ENCODE measurements around the gene DCST1.

The DCST1 gene

DNA sequence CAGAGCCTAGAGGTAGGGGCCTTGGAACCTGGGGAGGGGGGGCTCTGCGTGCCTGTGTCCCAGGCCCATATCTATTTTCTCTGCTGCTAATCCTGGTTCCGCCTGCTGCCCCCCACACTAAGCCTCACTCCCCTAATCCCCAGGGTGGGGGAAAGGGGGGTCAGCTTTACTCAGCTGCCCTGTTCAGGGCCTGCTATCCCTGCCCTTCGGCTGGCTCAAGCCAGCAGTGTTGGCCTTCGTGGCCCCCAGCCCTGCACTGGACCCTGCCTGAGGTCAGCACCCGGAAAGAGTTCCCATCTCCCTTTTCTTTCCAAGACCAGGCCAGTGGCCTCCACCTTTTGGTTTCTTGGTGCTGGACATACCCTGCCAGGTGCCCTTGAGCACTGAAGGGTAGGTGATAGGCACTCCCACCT, 22.6 kb upstream of the DCST1 start:
- peak overlapping the region; percentile 6 for H3K27ac ChIP-seq
- no peak for TF ChIP-seq ZFX (IDR thresholded peaks at IDR 0.05)

DNA sequence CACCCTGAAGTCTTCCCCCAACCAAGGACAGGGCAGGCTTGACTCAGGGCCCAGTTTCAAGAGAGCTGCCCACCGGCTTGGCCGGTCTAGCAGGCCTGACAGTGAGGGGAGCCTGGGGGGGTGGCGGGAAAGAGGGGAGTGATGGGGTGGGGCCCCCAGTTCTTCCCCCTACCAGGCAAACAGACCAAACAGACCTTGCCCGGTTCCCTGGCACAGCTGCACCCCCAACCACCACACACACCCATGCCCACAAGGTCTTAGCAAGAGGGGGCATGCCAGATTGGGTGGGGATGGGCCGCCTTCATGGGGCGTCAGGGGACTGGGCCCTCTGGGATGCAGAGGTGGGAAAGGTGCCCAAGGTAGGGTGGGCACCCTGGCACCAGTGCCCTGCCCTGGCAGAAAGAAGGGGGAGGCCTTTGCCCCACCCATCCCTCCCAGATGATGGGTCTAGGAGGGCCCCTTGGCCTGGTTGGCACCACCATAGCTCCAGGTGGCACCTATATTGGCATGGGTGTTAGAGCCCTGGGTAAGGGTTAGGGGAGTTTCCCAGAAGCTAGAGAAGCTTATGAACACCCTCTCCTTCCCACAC, 22.1 kb upstream of the DCST1 start:
- TF ChIP-seq, protein P1, sequence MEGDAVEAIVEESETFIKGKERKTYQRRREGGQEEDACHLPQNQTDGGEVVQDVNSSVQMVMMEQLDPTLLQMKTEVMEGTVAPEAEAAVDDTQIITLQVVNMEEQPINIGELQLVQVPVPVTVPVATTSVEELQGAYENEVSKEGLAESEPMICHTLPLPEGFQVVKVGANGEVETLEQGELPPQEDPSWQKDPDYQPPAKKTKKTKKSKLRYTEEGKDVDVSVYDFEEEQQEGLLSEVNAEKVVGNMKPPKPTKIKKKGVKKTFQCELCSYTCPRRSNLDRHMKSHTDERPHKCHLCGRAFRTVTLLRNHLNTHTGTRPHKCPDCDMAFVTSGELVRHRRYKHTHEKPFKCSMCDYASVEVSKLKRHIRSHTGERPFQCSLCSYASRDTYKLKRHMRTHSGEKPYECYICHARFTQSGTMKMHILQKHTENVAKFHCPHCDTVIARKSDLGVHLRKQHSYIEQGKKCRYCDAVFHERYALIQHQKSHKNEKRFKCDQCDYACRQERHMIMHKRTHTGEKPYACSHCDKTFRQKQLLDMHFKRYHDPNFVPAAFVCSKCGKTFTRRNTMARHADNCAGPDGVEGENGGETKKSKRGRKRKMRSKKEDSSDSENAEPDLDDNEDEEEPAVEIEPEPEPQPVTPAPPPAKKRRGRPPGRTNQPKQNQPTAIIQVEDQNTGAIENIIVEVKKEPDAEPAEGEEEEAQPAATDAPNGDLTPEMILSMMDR (conservative IDR thresholded peaks at IDR 0.05) = no peak
- no peak for TF ChIP-seq ZFX (IDR thresholded peaks at IDR 0.05)
- H3K27ac ChIP-seq = peak overlapping the region; percentile 16

DNA sequence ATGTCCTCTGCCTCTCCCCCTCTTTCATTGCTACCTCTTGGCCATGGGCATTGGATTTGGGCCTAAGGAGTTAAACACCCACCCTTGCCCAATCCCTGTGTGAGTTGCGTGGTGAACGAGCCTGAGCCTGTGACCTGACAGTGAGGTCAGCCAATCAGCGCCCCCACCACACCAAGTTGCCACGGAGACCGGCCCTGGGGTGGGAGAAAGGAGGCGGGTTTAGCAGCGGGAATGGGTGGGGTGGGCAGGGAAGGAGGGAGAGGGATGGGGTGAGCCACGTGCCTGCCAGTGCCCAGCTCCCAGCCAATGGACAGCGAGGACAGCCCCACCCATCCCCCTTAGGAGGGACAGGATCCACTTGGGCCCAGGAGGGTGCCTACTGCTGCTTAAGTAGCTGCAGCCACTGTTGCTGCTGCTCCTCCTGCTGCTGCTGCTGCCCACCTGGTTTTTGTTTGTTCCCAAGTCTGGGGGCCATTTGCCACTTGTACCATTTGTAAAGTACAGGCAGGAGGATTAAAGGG, 21.5 kb upstream of the DCST1 start:
- peak overlapping the region; percentile 16 for H3K27ac ChIP-seq
- TF ChIP-seq ZFX (IDR thresholded peaks at IDR 0.05) = no peak
- TF ChIP-seq, protein P1 (conservative IDR thresholded peaks at IDR 0.05) = no peak

DNA sequence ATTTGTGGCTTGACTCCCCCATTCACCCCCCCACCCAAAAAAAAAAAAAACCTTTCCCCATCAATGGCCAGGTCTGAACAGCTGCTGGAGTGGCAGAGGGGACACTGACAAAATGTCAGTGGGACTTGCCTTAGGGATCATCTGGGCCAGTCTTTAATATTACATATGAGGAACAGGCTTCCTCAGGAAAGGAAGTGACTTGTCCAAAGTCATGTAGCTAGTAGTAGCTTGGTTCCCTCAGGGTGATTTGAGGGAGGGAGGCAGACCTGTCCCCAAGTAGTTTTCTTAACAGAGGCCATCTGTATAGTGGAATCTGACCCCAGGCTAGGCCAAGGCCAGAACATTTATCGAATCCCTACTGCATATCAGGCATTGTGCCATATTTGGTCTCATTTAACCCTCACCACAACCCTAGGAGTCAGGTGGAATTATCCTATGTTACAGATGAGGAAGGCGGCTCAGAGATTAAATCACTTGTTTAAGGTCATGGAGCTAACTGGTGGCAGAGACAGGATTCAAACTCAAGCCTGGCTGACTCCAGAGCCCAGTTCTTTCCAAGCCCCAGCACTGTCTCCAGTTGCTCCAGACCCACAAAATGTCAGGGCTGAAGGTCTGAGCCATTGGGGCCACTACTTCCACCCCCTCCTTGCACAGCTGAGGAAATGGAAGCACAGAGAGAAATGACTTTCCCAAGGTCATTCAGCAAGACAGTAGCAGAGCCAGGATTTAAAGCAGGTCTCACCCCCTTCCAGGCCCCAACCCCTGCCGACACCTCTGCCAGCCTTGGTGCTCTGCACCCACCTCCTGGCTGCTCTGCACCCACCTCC, 20.6 kb upstream of the DCST1 start:
- H3K27ac ChIP-seq = peak overlapping the region; percentile 16
- TF ChIP-seq ZFX (IDR thresholded peaks at IDR 0.05) = no peak
- TF ChIP-seq, protein P1 (conservative IDR thresholded peaks at IDR 0.05) = no peak

DNA sequence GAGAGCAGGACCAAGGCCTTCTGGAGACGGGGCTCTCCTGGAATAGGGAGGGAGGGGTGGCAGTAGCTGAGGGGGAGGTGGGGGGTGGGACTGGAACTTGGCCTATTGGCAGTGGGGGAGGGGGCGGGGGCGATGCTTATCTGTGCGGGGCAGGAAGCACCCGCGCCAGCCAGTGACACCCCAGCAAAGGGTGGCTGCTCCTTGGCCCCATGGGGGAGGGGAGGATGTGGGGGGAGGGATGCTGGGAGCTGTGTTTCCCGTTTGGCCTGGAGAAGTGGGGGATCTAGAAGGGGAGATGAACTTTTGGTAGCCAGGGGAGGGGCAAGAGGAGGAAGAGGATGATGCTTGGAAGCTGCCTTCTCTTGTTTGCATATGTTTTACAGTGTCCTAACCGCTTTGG, 20.0 kb upstream of the DCST1 start:
- H3K27ac ChIP-seq = peak overlapping the region; percentile 16
- no peak for TF ChIP-seq ZFX (IDR thresholded peaks at IDR 0.05)
- TF ChIP-seq, protein P1 (conservative IDR thresholded peaks at IDR 0.05) = no peak

DNA sequence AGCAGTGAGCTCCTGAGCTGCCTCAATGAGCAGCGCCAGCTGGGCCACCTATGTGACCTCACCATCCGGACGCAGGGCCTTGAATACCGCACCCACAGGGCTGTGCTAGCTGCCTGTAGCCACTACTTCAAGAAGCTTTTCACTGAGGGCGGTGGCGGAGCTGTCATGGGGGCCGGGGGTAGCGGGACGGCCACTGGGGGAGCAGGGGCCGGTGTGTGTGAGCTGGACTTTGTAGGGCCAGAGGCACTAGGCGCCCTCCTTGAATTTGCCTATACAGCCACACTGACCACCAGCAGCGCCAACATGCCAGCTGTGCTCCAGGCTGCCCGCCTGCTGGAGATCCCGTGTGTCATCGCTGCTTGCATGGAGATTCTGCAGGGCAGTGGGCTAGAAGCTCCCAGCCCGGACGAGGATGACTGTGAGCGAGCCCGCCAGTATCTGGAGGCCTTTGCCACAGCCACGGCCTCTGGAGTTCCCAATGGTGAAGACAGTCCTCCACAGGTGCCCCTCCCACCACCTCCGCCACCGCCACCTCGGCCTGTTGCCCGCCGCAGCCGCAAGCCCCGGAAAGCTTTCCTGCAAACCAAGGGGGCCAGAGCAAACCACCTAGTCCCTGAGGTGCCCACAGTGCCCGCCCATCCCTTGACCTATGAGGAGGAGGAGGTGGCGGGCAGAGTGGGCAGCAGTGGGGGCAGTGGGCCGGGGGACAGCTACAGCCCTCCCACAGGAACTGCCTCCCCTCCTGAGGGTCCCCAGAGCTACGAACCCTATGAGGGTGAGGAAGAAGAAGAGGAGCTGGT, 18.7 kb upstream of the DCST1 start:
- no peak for TF ChIP-seq ZFX (IDR thresholded peaks at IDR 0.05)
- TF ChIP-seq, protein P1 (conservative IDR thresholded peaks at IDR 0.05) = no peak
- H3K27ac ChIP-seq = no peak overlapping the region

DNA sequence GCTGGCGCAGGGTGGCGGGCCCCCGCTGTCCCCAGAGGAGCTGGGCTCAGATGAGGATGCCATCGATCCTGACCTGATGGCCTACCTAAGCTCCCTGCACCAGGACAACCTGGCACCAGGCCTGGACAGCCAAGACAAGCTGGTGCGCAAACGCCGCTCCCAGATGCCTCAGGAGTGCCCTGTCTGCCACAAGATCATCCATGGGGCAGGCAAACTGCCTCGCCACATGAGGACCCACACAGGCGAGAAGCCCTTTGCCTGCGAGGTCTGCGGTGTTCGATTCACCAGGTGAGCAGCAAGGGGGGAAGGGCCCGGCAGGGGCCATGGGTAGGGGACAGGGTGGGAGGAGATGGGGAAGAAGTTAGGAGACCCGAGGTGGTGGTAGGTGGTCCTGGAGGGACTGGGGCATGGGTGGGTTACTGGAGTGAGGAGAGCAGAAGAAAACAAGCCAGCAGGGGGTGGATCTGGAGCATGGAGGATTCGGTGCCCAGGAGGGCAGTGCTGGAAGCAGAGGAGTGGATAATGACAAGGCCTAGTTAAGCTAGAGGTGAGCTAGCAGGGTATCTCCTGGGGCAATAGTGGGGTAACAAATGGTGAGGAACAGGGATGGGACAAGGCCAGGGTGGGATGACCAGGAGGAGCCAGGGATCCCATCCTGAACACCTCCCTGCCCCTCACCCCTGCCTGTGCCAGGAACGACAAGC, 17.9 kb upstream of the DCST1 start:
- TF ChIP-seq ZFX (IDR thresholded peaks at IDR 0.05) = no peak
- TF ChIP-seq, protein P1 (conservative IDR thresholded peaks at IDR 0.05) = no peak
- no peak overlapping the region for H3K27ac ChIP-seq

Measured in C4-2B (cell line).